ENCODE measurements around the gene SRMS.

The SRMS gene

GRCh38 chr20:63509088-63509564 lies 38.4 kb downstream of the SRMS start:
- H3K4me3 ChIP-seq (replicated peaks in 1 of 2; ENCODE audit: low read depth in 2 of 2, low read length in 2 of 2), result no peak overlapping the region
- DNase-seq (ENCODE audit: low read depth in 2 of 2), result no peak
- TF ChIP-seq CTCF (IDR thresholded peaks at IDR 0.05; ENCODE audit: low read depth, low read length), result no peak

GRCh38 chr20:63508072-63508768 lies 39.3 kb downstream of the SRMS start:
- no peak overlapping the region for H3K4me3 ChIP-seq (replicated peaks in 1 of 2; ENCODE audit: low read depth in 2 of 2, low read length in 2 of 2)
- TF ChIP-seq CTCF (IDR thresholded peaks at IDR 0.05; ENCODE audit: low read depth, low read length), result no peak
- DNase-seq (ENCODE audit: low read depth in 2 of 2), result no peak

- H3K4me3 ChIP-seq (replicated peaks in 1 of 2; ENCODE audit: low read depth in 2 of 2, low read length in 2 of 2), result no peak overlapping the region
- no peak for TF ChIP-seq CTCF (IDR thresholded peaks at IDR 0.05; ENCODE audit: low read depth, low read length)
- no peak for DNase-seq (ENCODE audit: low read depth in 2 of 2)
Measured at GRCh38 chr20:63507083-63507743, 40.3 kb downstream of the SRMS start.

- TF ChIP-seq CTCF (IDR thresholded peaks at IDR 0.05; ENCODE audit: low read depth, low read length), result no peak
- DNase-seq (ENCODE audit: low read depth in 2 of 2), result no peak
- no peak overlapping the region for H3K4me3 ChIP-seq (replicated peaks in 1 of 2; ENCODE audit: low read depth in 2 of 2, low read length in 2 of 2)
Measured at GRCh38 chr20:63505723-63506122, 41.8 kb downstream of the SRMS start.

GRCh38 chr20:63505281-63505680 lies 42.3 kb downstream of the SRMS start:
- DNase-seq (ENCODE audit: low read depth in 2 of 2), result no peak
- no peak overlapping the region for H3K4me3 ChIP-seq (replicated peaks in 1 of 2; ENCODE audit: low read depth in 2 of 2, low read length in 2 of 2)
- TF ChIP-seq CTCF (IDR thresholded peaks at IDR 0.05; ENCODE audit: low read depth, low read length), result no peak

GRCh38 chr20:63504642-63505041 lies 42.9 kb downstream of the SRMS start:
- no peak overlapping the region for H3K4me3 ChIP-seq (replicated peaks in 1 of 2; ENCODE audit: low read depth in 2 of 2, low read length in 2 of 2)
- TF ChIP-seq CTCF (IDR thresholded peaks at IDR 0.05; ENCODE audit: low read depth, low read length), result no peak
- DNase-seq (ENCODE audit: low read depth in 2 of 2), result no peak
